HG03280 (cell line): Measurements from ENCODE around the gene PLA2G4B.

Source experiments
- ATAC-seq: cut with Tn5 transposase; IDR thresholded peaks from one replicate; pipeline ENCODE4 v1.9.1; 2021; ENCODE audit warnings: mild to moderate bottlenecking, moderate library complexity; ENCODE audit not compliant: unreplicated experiment

PLA2G4B gene

DNA sequence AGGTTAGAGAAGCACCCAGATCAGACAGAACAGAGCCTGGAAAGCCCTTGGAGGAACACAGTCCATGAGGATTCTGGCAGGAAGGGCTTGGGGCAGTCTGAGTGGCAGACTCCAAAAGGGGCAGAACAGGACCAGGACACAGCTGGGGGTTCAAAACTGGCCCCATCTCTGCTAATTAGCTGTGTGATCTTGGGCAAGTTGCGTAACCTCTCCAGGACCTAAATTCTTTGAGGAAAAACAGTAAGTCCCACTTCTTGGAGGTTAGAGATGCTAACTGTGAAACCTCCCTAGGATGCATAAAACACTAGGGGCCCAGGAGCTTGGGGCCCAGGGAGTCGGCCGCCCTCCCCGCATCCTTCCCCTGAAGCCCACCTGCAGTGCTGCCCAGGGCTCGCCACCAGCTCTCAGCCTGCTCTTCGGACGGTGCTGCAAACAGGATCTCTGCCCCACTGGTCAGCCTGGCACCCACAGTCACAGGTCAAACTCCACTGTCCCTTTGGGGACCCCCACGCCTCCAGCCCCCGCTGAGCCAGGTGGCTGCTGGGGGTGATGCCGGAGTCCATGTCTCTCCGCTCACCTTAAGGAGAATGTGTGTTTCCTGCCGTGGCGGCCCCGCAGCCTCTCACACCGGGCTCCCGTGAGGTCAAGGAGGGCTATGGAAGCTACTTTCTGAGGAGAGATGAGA lies 12.0 kb downstream of the PLA2G4B start:
- ATAC-seq = no peak

DNA sequence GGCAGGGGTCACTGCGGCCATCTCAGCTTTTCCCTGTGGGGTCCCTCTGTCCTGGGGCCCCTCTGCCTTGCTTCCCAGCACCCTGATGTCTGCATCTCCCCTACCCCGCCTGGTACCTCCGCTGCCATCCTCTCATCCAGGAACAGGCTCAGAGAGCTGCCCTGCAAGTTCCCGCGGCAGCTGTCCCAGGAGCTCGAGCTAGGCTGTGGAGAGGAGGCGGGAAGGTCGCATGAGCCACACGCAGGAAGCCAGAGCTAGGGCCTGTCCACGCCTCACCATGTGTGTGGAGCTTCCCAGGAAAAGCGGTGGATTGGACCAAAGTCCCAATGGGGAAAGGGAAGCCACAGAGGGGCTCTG lies 12.5 kb downstream of the PLA2G4B start:
- ATAC-seq = no peak

DNA sequence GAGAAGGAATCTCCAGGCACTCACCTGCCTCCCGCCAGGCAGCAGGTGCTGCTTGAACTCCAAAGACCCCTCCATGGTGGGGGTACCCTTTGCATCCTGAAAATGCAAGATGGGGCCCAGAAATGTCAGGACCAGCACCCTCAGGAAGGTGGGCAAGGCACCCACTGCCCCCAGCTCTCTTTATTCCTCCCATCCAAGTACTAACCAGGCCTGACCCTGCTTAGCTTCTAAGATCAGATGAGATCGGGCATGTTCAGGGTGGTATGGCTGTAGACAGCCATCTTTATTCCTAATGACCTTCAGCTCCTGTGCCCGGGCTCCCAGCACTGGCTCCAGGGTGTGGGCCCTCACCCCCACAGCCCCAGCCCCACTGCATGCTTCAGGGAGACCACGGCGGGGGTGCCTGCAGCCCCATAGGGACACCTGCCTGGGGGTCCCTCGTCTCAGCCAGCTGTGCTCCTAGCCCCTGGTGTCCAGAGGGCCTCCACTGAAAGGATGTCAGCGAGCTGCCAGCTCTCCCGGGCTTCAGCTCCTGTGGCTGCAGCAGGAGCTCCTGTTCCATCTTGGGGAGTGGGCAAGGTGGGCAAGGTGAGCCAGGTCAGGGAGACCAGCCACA lies 13.2 kb downstream of the PLA2G4B start:
- ATAC-seq = no peak

DNA sequence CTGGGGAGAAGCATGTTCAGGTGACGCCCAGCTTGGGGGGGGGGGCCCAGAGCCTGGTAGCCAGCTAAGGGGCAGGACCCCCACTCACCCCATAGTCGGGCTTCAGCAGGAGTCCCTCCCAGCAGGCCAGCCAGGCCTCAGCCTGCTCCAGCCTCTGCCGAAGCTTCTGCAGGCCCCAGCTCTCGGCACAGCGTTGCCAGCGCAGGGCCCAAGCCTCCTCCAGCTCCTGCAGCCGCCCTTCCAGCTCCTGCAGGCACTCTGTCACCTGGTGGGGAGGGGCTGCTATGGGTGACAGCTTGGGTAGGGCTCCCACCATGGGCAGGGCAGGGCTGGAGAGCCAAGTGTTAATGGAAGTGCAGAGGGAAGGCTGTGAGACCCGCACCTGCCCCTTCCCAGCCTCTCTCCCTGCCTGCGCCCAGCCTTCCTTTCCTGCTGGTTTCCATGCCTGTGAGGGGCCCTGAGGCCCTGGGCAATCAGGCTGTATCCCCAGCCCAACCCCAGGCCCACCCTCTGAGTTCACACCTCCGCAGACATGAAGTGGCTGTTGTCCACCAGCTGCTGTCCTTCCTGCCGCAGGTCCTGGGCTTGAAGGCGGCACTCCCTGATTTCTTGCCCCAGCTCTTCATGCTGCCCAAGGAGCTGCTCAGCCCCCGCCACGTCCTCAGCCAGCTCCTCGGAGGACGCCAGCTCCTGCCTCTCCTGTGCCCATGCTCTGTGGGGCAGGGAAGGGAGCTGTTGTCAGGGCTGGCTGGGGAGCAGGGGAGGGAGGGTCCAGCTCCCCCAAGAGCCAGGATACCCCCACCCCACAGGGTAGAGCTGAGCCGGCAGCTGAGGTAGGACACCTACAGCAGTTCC lies 14.3 kb downstream of the PLA2G4B start:
- no peak for ATAC-seq

DNA sequence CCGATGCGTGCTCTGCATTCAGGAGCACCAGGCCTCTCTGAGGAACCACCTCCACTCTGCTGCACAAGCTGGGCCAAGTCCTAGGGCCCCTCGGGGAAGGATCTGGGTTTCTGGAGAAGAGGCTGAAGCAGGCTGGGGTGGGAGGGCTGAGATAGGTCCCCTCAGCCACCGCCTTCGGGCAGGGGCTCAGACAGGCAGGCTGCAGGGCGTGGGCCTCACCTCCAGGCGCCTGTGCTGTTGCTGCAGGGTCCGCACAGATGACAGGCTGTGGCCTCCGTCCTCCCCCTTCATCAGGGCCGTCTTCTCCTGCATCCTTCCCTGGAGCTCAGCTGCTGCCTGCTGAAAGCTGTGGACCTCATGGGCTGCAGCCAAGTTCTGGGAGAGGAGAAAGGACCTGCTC lies 15.2 kb downstream of the PLA2G4B start:
- no peak for ATAC-seq

DNA sequence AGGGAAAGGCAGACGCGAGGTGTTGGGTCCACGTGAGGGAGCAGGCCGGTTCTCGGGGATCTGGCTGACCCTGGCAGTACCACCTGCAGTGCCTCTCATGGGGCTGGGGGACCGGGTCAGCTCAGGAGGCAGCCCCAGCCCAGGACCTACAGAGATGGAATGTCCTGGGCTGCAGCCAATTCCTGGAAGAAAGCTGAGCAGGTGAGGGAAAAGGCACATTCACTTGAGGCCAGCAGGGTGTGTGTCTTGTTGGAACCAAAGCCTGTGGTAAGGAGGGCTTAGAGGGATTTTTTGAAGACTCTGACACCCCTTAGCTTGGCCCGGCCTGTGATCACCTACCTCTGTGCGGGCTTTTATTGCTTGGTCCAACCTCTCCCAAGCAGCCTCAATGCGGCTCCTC lies 15.8 kb downstream of the PLA2G4B start:
- ATAC-seq = no peak

DNA sequence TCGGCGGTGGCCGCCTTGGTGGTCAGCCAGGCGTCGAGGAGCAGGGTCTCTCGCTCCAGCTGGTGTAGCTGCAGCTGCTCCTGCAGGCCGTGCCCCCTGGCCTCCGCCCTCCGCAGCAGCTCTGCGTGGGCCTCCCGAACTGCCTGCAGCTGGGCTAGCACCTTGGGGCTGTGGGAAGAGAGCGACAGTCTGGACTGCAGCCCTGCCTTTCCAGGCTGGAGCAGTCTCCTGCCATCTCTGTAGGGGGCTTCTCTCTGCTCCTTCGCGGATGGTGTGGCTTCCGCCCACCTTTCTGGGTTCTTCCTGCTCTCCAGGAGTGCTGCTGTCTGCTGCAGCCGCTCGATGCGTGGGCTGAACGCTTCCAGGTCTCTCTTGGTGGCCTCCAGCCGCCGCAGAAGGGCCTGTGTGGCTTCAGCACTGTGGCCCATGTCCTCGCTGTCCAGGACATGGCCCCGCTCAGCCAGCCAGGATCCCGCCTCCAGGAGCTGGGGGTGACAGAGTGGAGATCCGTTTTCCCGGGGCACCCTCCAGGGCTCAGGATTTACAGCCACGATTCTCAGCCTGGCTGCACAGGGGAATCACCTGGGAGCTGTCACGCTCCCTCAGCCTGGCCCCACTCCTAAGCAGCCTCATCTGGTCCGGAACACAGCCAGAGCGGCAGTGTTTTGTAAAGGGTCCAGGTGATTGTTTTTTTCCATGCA lies 16.8 kb downstream of the PLA2G4B start:
- ATAC-seq = no peak

DNA sequence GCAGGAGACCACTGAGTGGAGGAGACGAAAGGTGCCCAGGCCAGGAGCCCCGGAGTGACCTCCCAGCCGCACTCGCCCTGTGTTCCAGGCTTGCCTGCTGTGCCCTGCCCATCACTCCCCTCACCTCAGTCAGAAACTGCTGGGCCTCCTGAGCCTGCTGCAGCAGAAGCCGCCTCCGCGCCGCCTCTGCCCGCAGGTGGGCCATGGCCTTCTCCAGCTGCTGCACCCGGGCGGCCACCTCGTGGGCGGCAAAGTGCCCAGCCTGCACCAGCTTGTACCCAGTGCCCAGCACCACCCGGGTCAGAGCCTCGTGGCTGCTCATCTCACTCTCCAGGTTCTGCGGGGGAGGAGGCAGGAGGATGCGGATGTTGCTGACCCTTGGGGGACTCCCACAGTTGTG lies 17.6 kb downstream of the PLA2G4B start:
- no peak for ATAC-seq

DNA sequence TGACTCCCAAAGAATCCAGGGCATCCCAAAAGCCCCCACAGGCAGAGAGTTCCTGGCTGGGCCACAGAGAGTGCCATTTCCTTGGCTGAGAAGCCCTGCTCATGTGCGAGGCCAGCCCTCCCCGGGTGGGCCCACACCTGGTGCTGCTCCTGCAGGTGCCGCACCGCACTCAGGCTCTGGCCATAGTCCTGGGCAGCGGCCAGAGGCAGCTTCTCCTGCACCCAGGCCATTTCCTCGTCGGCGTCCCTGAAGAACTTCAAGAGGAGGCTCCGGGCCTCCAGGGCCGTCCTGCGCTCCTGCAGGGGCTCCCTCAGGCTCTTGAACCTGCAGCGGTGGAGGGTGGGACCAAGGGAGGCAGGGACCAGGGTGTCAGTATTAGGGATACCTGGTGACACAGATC lies 18.1 kb downstream of the PLA2G4B start:
- ATAC-seq = no peak

DNA sequence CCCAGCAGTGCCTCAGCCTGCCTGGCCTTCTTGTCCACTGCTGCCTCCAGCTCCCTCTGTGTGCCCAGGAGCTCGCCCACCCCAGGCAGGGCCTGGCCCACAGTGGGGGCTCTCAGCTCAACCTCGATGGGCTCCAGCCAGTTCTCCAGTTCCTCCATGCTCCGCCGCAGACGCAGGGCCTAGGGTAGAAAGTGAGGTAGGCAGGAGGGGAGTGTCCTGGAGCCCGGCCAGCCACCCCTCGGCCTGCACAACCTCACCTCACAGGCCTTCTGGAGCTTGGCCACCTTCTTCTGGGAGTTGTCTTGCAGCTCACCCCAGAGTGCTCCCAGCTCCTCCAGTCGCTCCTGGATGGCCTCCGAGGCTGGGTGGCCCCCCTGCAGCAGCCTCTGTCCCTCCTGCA lies 18.7 kb downstream of the PLA2G4B start:
- no peak for ATAC-seq

DNA sequence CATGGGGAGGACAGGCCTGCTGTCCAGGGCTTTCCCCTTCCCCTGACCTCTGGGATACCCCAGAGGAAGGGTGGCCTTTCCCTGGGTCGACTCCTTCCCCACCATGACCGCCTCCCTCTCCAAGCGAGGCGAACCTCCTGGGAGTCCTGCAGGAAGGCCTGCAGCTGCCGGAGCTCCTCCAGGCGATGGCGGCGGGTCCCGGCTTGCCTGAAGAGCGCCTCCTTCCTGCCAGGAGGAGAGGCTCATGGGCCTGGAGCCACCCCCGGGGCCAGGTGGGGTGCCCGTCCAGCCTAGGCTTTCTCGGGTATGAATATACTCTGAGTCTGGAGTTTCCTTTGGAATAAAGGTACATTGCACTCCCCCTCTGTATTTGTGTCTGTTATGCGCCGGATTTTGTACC lies 20.1 kb downstream of the PLA2G4B start:
- no peak for ATAC-seq

DNA sequence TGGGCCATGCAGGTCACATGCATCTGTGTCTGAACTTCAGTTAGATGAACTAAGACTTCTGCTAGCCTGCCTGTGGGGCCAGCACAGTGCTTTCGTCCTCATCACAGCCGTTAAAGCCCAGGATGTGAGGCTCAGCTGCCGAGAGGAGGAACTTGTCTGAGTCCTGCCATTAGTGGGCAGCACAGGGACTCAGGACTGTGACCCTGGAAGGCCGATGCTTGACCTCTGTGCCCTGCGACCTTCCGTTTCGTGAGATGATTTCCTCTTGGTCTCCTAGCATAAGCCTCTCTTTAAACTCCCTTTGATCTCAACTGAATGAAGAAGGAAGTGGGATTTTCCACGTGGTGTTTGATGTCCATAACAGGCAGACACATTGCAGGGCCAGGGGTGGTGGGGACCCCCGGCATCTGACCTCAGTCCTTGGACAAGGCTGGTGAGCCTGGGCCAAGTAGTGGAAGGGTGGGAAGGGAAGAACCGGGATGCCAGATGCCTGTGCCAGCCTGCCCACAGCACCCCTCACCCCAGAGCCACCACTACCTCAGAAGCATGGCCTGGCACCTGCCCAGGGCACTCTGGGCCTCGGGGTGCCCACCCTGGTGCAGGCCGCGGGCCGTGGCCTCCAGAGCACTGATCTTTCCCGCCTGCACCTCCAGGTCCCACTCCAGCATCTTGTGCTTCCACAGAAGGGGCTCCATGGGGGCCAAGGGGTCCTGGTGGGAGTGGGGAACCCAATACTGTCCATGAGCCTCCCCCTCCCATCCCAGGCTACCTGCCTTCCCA lies 21.6 kb downstream of the PLA2G4B start:
- ATAC-seq = no peak

DNA sequence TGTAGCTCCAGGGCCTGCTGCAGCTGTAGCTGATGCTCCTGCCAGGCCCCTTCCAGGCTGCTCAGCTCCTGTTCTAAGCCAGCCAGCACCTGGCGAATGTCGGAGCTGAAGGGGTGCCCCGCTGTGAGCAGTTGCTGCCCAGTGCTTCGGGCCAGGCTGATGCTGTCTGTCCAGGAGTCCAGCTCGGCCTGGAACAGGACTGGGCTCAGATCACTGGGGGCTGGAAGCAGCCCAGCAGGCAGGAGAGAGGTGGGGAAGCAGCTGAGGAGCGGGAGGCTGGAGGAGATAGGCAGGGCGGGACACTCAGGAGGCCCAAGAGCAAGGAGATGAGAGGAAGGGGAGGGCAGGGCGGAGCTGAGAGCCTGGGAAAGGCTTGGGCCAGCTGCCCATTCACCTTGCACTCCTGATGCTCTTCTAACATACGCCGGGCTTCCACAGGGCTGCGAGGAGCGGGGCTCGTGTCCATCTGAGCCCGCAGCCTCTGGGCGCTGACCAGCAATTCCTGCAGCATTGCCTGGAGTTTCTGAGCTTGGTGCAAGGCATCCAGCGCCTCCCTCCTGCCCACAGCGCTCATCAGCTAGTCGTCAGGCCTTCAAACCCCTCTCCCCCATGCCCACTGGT lies 23.2 kb downstream of the PLA2G4B start:
- ATAC-seq = no peak

DNA sequence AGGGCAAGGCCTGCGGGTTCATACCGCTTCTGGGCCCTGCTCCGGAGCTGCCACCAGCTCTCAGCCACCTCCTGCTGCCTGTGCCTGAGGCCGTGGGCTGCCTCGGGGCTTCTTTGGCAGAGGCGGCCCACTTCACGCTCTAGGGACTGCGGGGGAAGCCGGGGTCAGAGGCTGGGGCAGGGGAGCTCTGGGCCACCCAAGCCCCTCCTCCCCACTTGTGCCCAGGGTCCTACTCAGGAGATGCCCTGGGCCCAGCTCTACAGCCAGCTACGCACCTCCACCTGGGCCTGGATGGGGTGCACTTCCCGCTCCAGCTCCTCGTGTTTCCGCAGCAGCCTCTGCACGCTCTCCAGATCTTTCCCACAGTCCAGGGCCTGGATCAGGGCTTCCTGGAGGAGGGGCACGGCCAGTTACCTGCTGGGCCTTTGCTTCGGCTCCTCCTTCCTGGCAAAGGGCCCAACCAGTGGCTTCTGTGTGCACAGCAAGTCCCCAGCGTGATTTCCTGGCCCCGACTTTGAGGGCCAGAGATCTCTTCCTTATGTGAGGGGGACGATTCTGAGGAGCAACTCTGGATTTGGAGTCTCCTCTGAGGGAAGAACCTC lies 24.0 kb downstream of the PLA2G4B start:
- ATAC-seq = no peak

DNA sequence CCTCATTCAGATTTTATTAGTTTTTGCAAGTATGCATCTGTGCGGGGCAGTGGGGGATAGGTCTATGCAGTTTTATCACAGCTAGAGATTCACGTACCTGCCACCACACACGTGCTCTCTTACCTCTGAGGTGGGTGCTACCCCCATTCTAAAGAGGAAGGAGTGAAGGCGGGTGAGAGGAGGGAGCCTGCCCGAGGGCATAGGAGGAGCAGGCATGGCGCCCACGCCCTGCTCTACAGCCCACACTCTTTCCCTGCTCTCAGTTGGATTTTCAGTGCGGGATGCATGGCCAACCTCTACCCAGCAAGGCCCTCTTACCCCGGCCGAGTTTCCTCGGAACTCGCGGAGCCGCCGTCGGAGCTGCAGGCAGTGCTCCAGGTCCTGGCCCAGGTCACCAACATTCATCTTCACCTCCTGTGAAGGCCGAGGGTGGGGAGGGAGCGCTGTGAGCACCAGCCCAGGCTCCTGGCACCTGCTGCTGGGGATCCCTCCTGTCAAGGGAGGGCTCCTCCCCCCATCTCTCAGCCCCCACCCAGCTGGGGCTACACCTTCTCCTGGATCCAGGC lies 26.9 kb downstream of the PLA2G4B start:
- no peak for ATAC-seq

DNA sequence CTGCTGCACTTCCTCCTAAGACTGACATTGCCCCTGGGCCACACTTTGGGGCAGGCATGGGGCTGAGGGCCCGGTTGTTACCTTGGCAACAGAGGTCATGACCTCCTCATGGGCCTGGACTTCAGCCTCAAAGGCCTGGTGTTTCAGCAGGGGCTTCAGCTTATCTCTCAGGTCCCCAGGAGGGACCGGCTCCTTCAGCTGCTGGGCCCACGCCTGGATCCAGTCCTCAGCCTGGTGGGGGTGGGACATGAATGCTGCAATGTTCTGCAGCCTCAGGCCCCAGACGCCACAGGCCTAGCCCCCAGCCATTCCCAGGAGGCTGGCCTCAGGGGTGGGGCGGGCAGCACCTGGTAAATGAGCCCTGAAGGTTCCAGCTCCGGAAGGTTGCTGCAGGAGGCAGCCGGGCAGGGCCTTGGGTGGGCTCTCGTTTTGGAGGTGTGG lies 27.6 kb downstream of the PLA2G4B start:
- ATAC-seq = no peak

DNA sequence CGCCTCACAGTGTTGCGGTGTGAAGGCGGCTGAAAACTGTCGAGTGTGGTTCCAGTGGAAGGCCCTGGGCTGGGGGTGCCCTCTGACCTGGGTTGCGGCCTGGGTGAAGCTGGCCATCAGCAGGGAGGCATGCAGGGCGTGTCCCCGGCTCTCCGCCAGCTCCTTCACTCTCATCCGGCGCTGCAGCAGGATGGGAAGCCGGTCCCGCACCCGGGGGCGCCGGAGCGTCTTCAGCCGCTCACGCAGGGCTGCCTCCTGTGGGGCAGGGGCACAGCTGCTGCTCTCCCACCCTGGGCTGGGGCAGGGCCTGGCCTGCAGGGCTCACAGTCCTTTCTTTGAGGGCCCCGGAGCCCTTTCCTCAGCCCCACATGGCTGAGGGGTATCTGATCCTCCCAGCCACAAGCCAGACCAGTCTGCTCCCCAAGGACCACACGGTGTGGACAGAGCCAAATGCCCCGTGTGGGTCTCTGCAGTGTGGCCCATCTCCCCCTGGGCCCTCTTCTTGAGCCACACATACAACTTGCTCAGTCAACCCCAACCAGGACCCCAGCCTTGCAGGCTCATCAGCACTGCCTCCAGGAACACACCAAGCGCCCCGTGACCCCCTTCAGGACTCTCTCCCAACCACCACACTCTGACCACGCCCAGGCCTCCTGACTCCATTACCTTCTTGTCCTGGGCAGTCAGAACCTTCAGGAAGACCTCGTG lies 28.4 kb downstream of the PLA2G4B start:
- no peak for ATAC-seq

DNA sequence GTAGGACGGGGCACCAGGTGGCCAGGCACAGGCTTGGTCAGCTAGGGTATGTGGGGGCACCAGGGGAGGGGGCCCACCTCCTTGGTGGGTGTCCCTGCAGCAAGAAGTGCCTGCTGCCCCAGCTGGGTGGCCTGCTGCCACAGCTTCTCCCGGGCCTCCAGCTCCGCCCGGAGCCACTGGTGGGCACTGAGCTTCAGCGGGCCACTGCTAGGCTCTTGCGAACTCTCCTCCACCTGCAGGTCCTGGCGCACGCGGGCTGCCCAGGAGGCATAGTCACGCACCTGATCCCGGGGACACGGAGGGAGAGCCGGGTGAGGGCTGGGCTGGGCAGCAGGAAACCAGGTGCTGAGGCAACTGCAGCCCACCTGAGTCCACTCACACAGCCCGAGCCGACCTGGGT lies 29.7 kb downstream of the PLA2G4B start:
- ATAC-seq = no peak
